Bronchial epithelial cell (primary cell): Measurements from ENCODE around the gene PUS3. TPM values are rescaled to one million over a fixed set of nuclear protein-coding genes. Genes with fewer than 3 reads are reported as not detected.

ENCODE experiments used
- DNase-seq: peaks from one replicate; pipeline ENCODE4 v3.0.0-alpha.2; 2010; ENCODE audit warnings: low read depth
- FAIRE-seq: peaks from 2 replicates; lab custom pipeline; 2011; peaks lifted over from hg19 to GRCh38; lab: Jason Lieb, UNC
- H3K27me3 ChIP-seq: 2 replicates; pipeline ENCODE4 v1.5.1; 2011; ENCODE audit warnings: low read length; ENCODE audit not compliant: control insufficient read depth, insufficient read depth
- H3K36me3 ChIP-seq: 2 replicates; pipeline ENCODE4 v1.5.1; 2011; ENCODE audit warnings: low read length; ENCODE audit not compliant: control insufficient read depth, insufficient read depth
- H3K4me3 ChIP-seq: 2 replicates; pipeline ENCODE4 v1.5.1; 2011; ENCODE audit warnings: mild to moderate bottlenecking, low read depth, low read length, control low read depth
- CTCF ChIP-seq: IDR thresholded peaks from 2 replicates; pipeline ENCODE4 v1.5.1; 2011; ENCODE audit warnings: mild to moderate bottlenecking, moderate library complexity, low read length, control low read depth, inconsistent platforms; ENCODE audit not compliant: insufficient read depth, severe bottlenecking
- total RNA-seq: library from RNA; depleted of rRNA; stranded (reverse); fragments of >200 nt; gene quantifications from 2 replicates; pipeline ENCODE4 v1.2.1, GENCODE V29; 2014

PUS3 gene
- total RNA-seq, 1 donor from 2014 or later: 19.5 TPM

- DNase-seq: no peak
- H3K36me3 ChIP-seq: no peaks in the 10 kb centered on the region
- TF ChIP-seq CTCF: no peak
- H3K27me3 ChIP-seq: no peaks in the 10 kb centered on the region
- no peak overlapping the region for H3K4me3 ChIP-seq
- FAIRE-seq: no peak
Measured at GRCh38 chr11:125929445-125930075, 26.6 kb upstream of the PUS3 start.

- H3K36me3 ChIP-seq: no peaks in the 10 kb centered on the region
- FAIRE-seq (no peak), DNase-seq (no peak)
- no peak for TF ChIP-seq CTCF
- H3K4me3 ChIP-seq: no peak overlapping the region
- H3K27me3 ChIP-seq: no peaks in the 10 kb centered on the region
Measured at GRCh38 chr11:125926682-125927081, 23.7 kb upstream of the PUS3 start.

- TF ChIP-seq CTCF: no peak
- no peak for FAIRE-seq
- no peaks in the 10 kb centered on the region for H3K27me3 ChIP-seq
- DNase-seq: no peak
- H3K36me3 ChIP-seq: no peaks in the 10 kb centered on the region
- no peak overlapping the region for H3K4me3 ChIP-seq
Measured at GRCh38 chr11:125925804-125926203, 22.8 kb upstream of the PUS3 start.

- Histone ChIP-seq H3K4me3 (no peak overlapping the region), H3K36me3 (no peaks in the 10 kb centered on the region), H3K27me3 (no peaks in the 10 kb centered on the region)
- FAIRE-seq (no peak), DNase-seq (peak; percentile 9)
- TF ChIP-seq CTCF: no peak
Measured at GRCh38 chr11:125925247-125925740, 22.3 kb upstream of the PUS3 start.

- Histone ChIP-seq H3K36me3 (no peaks in the 10 kb centered on the region), H3K4me3 (no peak overlapping the region), H3K27me3 (no peaks in the 10 kb centered on the region)
- FAIRE-seq (no peak), DNase-seq (no peak)
- no peak for TF ChIP-seq CTCF
Measured at GRCh38 chr11:125924384-125925007, 21.5 kb upstream of the PUS3 start.

- DNase-seq: no peak
- Histone ChIP-seq H3K4me3 (no peak overlapping the region), H3K27me3 (no peaks in the 10 kb centered on the region), H3K36me3 (no peaks in the 10 kb centered on the region)
- no peak for FAIRE-seq
- TF ChIP-seq CTCF: no peak
Measured at GRCh38 chr11:125923633-125924032, 20.6 kb upstream of the PUS3 start.
